Skin epidermis (tissue), 12 donors: ENCODE data around the gene MGAT5.
"Not testable (repeated sequence)": the region's sequence is repeated elsewhere in the genome, so short reads cannot be mapped to it uniquely, and the experiment has no call there.

ENCODE experiments used
- H3K27ac ChIP-seq, 21 experiments: fragments of 200-600 bp; sonication (generic) in 11 of 21; one replicate each; pipeline ENCODE4 v1.5.0; 2020; ENCODE audit warnings: mild to moderate bottlenecking in 3 of 21, inconsistent platforms in 2 of 21, moderate library complexity in 2 of 21
- H3K4me3 ChIP-seq, 7 experiments: fragments of 200-600 bp; sonication (generic) in 2 of 7; one replicate each; pipeline ENCODE4 v1.5.0; 2020; ENCODE audit warnings: inconsistent platforms in 2 of 7, mild to moderate bottlenecking in 2 of 7, moderate library complexity in 1 of 7

Gene MGAT5

DNA sequence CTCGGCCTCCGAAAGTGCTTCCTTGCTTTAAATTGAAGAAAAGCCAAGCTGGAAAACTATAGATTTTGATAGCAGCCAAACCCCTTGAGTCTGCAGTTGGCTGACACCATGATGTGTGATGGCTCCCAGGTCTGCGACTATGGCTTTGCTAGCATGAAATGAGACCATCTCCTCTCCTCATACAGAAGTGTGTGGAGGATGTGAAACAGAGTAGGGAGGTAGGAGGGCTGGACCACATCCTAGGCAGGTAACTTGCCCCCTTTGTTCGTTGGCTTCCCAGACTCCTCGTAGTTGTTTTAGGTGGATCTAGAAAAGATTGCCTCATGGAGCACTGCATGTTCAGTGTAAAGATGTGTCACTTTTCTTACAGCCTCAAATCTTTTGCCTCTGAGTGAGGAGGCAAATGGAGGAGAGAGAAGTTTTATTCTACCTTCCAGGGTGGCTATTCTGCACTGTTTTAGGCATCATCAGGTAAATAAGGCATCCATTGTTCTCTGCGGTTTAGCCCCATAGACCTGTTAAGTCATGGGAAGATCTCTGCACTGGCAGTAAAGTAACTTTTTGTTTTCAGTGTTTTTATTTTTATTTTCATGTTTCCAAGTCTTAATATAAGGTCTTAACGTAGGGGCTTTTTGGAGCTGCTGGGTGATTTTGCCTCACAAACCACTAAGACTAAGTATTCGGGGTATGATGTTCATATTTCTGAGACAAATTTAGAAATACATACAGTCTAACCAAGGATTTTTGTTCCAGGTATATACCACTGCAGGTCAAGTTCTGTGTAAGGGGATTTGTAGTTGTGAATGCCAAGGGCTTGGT is 40.1 kb downstream of the MGAT5 start:
- H3K27ac ChIP-seq = peak overlapping the region in 8 of 21 experiments; percentile 9 to 53 (median 12)
- no peak overlapping the region for H3K4me3 ChIP-seq

DNA sequence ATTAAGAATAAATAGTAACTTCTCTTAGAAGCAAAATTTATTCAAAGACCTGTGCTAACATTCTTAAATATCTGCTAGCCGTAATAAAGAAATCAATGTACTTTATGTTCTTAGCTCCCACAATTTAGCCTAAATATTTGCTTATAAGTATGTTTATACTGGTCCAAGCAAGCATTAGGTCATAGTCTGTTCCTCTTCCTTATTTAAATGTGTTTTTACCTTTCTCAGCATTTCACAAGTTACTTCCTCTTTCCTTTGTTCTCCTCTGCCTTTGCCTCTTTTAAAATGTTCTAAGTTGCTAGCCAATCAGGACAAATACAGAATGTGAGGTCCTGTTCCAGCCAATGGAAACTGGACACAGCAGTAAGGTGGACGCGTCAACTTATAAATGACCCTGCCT is 40.7 kb downstream of the MGAT5 start:
- H3K4me3 ChIP-seq = not testable (repeated sequence)
- peak overlapping the region in 8 of 21 experiments; percentile 7 to 53 (median 16) for H3K27ac ChIP-seq

DNA sequence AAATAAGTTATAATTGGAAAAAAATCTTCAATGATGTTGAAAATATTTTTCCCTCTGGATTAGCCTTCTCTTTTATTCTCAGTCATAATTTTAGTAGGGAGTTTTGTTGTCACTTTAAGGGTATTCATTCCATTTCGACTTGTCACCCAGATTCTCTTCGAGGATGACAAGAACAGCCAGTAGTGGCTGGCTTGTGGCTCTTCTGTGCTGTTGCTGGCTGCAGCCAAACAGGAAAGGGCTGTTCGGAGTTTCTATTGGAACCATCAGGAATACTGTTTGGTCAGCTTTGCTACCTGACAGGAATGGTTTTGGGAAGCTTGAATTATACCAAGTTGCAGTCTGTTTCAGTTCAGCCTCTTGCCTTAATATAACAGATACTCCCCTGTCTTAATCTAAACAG is 41.6 kb downstream of the MGAT5 start:
- Histone ChIP-seq H3K27ac (peak overlapping the region in 13 of 21 experiments; percentile 1 to 59 (median 29)), H3K4me3 (no peak overlapping the region)

- peak overlapping the region in 6 of 21 experiments; percentile 9 to 57 (median 42) for H3K27ac ChIP-seq
- no peak overlapping the region for H3K4me3 ChIP-seq
Measured at GRCh38 chr2:134296301-134296700, 42.4 kb downstream of the MGAT5 start.

DNA sequence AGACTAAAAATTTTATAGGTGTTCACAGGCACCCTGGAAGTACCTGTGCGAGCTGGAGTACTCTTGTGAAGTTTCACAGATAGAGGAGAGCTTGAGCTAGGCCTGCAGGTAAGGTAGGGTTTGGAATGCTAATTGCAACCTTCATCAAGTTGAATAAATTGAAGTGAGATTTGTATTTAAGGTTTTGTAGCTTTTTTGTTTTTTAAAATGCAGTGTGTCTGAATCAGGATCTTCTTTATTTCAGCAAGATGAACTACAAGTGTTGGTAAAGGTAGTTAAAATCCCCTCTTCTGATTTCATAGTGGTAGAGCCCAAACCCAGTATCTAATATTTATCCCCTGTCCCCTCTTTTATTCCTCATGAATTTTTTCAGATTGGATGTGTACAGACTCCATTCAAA is 45.5 kb downstream of the MGAT5 start:
- no peak overlapping the region for H3K27ac ChIP-seq
- H3K4me3 ChIP-seq = no peak overlapping the region

DNA sequence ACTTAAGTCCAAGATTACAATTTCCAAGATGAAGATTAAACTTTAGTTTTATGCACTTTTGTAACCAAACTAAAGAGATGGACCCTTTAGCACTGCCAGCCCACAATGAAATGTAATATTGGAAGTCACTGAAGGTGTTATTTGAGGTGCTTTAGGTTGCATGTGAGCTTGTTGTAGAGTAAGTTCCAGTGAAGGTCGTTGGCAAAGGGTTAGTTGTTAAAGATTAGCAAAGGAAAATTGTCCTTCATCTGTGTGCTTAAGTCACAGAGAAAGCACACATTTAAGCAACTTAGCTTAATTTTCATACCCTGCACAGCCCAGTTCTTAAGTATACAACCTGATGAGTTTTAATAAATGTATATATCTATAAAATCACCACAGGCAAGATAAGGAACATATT is 46.7 kb downstream of the MGAT5 start:
- Histone ChIP-seq H3K4me3 (no peak overlapping the region), H3K27ac (peak overlapping the region in 2 of 21 experiments; percentile 35 to 64)

DNA sequence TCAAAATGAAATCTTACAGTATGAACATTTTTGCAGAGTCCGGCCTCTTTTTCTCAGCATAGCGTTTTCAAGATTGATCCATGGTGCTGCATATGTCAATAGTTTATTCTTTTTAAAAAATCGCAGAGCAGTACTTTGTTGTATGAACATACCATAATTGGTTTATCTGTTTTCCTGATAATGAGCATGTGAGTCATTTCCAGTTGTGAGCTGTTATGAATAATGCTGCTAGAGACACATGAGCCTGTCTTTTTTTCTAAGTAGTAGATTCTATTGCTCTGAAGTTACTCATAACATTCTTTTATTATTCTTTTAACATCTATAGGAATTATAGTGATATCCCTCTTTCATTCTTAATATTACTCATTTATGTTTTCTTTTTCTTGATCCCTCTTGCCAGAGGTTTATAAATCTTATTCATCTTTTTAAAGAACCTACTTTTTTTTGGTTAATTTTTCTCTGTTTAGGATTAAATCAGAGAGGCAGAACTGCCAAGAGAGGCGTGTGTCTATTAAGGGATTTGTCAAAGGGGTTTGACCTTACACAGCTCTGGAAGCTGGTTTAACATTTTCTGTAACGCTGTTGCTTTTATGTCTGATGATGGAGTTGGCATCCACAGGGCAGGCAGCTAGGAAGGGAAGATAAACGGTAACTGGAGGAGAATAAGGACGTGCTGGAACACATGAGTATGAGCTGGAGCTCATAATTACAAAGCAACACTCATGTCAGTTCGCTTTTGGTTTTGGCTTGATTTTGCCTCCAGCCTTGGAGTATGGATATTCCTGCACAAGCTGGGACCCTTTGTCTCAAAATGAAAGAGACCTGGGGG is 47.4 kb downstream of the MGAT5 start:
- peak overlapping the region in 8 of 21 experiments; percentile 8 to 64 (median 22) for H3K27ac ChIP-seq
- no peak overlapping the region for H3K4me3 ChIP-seq

GRCh38 chr2:134301928-134302260 is 48.0 kb downstream of the MGAT5 start:
- H3K4me3 ChIP-seq = no peak overlapping the region
- H3K27ac ChIP-seq = peak overlapping the region in 7 of 21 experiments; percentile 8 to 64 (median 19)

GRCh38 chr2:134304394-134305108 is 50.7 kb downstream of the MGAT5 start:
- no peak overlapping the region for H3K4me3 ChIP-seq
- H3K27ac ChIP-seq = peak overlapping the region in 2 of 21 experiments; percentile 7 to 74

GRCh38 chr2:134305109-134305491 is 51.2 kb downstream of the MGAT5 start:
- no peak overlapping the region for H3K4me3 ChIP-seq
- H3K27ac ChIP-seq = peak overlapping the region in 1 of 21 experiments; percentile 74

DNA sequence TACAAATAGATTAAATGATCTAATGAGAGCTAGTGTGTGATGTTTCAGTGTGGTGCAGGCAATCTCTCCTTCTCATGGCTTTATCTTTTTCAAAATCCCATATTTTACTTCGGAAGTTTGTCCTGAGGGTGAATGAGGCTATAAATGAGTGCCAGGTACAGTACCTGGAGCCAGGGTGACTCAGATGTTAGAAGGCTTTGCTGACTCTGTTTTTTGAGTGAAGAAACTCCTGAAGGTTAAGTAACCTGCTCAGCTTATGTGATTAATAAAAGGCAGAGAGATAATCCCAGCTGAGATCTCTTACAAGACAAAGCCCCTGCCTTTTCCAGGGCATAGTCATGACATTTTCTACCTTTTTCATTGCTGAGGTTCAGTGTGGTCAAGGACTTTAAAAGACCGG is 52.6 kb downstream of the MGAT5 start:
- Histone ChIP-seq H3K4me3 (no peak overlapping the region), H3K27ac (peak overlapping the region in 3 of 21 experiments; percentile 17 to 60 (median 43))

- H3K4me3 ChIP-seq = no peak overlapping the region
- H3K27ac ChIP-seq = peak overlapping the region in 2 of 21 experiments; percentile 60 to 61
Measured at GRCh38 chr2:134307334-134307733, 53.5 kb downstream of the MGAT5 start.

DNA sequence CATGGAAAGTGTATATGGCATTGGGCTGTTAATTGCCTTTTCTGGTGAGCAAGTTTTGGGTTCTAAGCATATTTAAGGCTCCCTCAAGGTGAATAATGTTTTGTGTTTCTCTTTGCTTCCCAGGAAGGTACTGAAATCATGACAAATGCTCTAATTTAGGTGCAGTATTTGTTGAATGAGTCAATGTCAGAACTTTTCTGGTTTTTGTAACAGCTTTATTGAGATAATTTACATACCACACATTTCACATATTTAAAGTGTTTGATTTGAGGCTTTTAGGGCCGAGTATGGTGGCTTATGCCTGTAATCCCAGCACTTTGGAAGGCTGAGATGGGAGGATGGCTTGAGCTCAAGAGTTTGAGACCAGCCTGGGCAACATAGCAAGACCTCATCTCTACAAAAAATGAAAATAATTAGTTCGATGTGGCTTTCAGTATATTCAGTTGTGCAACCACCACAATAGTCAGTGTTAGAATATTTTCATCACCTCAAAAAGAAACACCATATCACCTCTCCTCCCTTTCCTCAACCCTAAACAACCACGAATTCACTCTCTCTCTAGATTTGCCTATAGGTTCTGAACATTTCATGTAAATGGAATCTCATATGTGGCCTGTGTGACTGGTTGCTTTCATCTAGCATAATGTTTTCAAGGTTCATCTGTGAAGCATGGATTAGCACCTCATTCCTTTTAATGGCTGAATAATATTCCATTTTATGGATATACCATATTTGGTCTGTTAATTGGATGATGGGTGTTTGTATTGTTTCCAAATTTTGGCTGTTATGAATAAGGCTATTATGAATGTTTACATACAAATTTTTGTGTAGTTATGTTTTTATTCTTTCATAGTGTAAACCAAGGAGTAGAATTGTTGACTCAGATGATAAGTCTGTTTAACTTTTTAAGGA is 54.9 kb downstream of the MGAT5 start:
- Histone ChIP-seq H3K27ac (no peak overlapping the region), H3K4me3 (no peak overlapping the region)

DNA sequence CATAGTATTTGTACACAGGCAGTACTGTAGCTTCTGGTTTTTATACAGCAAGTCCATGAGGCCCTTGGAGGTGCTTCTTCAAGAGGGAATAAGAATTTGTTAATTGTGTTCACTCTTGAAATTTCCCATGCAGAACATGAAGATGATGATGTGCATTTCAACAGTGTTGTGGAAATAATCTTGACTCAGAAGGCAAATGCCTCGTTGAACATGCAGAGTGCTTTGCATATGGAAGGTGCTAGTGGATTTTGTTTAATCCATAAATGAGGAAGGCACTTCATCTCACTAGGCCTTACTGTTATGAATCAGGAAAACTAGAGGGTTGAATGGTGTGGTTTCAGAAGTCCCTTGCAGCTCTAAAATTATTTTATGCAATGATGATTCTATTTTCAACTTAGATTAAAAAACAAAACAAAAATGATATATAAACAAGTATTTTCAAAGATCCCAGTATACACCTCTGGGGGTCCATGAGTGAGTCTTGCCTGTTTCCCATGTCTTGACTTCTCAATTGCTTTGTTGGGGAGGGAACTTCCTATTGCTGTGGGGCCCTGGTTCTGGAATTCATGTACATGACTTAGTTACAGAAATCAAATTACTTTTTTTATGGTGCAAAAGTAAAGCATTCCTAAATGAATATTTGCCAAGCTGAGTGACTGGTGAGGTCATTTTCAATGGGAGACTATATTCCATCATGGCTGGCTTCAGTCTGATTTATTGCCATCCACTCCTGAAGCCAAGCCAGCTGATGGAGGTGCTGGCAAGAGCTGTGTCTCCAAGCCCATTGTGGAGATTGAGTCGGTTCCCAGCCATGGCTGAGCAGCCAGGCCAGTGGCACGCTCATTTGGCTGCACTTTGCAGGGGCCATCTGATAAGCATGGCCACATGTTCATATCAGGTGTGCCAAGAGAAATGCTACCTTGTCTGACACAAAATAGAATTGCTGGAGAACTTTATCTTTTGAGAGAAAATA is 56.5 kb downstream of the MGAT5 start:
- H3K27ac ChIP-seq = no peak overlapping the region
- H3K4me3 ChIP-seq = no peak overlapping the region

- no peak overlapping the region for H3K4me3 ChIP-seq
- H3K27ac ChIP-seq = no peak overlapping the region
Measured at GRCh38 chr2:134312482-134312881, 58.6 kb downstream of the MGAT5 start.

DNA sequence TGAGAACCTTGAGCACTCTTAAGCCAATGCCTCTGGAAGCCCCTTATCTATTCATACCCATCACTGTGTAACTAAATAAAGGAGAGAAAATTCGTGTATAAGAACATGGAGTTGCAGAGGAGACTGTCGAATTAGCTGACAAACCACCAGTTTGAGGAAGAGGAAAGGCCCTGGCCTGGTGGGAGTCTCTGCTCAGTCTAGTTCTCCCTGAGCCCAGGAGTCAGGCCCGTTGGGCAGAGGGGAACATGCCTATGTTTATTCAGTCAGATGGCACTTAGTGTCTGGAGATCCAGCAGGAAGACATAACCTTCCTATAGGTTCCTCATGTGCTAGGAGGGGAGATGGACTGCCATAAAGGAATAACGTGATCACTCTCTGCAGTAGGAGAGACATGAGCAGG is 60.3 kb downstream of the MGAT5 start:
- H3K27ac ChIP-seq = peak overlapping the region in 1 of 21 experiments; percentile 34
- H3K4me3 ChIP-seq = no peak overlapping the region

DNA sequence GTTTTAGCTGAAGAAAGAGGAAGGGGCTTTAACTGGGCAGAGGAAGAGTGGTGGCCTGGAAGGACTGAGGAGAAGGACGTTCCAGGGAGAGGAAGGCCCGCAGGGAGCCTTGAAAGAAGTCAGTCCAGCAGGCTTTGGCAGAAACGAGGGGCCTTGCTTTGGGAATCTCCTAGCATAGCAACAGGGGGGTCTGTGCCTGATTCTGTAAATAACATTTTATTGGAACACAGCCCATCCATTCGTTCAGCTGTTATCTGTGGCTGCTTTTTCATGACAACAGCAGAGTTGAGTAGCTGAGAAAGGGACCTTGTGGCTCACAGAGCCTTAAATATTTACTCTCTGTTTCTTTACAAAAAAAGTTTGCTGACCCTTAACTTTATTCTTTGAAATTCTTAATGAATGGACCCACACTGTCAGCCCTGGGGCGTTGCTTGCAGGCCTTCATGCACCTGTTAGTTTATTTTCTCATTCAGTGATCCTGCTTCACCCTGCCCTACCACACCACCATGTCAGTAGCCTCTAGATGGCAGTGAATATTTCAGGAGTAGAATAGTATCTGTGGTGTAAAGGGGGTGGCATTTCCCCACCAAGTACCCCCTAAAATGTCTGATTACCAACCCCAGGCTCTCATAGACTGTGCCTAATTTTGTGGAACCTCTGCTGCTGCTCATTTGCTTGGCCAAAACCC is 61.0 kb downstream of the MGAT5 start:
- Histone ChIP-seq H3K27ac (peak overlapping the region in 1 of 21 experiments; percentile 34), H3K4me3 (no peak overlapping the region)
